GM18517 (cell line): Measurements from ENCODE around the gene DYNC1LI2.

Experiments used
- ATAC-seq: cut with Tn5 transposase; IDR thresholded peaks from one replicate; pipeline ENCODE4 v1.9.1; 2021; ENCODE audit warnings: mild to moderate bottlenecking, moderate library complexity; ENCODE audit not compliant: unreplicated experiment

DYNC1LI2 gene

DNA sequence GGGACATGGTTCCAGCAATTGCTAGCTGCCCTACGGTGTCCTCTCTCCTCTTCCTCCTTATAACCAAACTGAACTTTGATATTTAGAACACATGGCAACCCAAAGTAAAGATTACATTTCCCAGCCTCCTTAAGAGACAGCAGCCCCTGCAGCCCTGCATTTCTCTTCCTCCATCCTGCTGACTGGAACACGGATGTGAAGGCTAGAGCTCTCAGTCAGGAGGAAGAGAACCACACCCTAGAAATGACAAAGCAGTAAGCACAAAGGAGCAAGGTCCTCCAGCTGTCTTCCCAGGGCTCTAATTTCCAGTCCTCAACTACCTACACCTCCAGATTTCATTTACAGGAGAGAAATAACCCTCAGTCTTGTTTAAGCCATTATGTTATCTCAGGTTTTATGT is 10.9 kb downstream of the DYNC1LI2 start:
- ATAC-seq: no peak

DNA sequence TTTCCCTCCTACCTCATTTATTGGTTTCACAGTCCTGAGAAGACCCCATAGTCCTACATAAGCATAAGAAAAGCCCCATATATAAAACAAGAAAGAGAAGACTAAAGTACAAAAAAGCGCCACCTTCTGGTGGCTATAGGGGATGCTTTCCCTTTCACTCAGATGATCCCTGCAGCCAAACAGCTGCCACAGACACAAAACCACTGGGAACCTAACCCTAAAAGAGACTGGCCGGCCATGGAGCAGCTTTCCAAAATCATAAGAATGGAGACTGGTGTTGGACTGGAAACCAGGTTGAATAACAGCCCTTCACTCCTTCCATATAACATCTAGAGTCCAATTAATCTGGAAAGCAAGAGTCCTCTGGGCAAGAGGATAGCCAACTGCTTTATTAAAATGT is 11.4 kb downstream of the DYNC1LI2 start:
- ATAC-seq: no peak

GRCh38 chr16:66735891-66736290 is 15.5 kb downstream of the DYNC1LI2 start:
- ATAC-seq: no peak

DNA sequence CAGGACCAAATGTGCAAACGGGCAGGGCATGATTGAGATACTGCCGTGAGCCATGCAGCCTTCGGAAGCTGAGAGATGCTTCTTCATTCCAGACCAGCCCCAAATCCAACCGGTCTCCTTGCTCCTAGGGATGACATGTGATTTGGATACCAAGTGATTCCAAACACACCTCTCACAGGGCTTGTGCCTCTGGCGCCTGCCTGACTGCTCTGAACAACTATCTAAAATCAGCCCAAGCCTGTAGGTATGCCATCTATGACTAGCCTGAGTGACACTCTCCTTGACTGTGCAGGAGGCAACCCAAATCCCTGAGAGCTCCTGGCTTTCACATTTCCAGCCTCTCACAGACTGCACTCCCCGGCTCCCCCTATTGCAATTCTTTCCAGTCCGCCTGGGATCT is 20.3 kb downstream of the DYNC1LI2 start:
- no peak for ATAC-seq

DNA sequence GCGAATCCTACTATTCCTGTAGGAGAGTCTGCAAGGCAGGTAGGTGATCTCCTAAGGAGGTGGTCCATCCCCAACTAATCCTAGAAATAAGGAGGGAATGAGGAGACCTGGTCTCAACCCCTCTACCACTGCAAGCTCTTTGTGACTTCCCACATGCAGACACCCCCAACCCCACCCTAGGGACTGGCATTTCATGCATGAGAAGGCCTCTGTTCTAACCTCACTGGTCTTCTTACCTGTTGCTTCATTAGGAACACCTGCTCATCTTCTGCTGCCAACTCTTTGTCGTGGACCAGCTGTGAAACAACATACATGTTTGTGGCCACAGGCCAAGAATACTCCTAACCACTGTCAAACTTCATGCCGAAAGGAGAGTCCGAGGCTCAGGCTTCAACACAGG is 22.6 kb downstream of the DYNC1LI2 start:
- no peak for ATAC-seq

DNA sequence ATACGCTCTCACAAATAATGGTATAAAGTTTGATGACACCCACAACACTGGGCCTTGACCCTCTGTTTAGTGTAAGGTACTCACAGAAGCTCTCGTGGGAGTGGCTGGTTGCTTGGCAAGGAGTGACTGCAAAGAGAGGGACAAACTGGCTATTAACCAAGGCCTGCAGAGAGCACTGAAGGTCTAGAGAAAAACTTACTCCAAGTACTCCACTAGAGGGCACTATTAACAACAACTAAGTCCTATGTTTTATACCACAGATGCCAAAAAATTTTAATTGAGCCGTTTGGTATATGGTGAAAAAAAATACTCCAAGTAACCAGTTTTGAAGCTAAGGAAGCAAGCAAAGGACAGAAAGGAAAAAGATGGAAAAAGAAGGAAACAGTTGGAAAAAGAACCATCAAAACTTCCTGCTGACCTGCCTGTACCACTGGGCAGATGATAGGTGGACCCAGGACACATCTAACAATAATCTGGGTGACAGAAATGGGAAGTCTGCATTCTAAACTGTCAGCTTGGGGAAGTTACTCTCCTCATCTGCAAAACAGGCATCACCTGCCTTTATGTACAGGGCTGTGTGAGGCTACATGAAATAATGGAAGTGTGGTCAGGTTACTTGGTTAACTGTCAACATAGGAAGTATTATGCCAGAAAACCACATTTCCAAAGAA is 23.2 kb downstream of the DYNC1LI2 start:
- ATAC-seq: no peak

DNA sequence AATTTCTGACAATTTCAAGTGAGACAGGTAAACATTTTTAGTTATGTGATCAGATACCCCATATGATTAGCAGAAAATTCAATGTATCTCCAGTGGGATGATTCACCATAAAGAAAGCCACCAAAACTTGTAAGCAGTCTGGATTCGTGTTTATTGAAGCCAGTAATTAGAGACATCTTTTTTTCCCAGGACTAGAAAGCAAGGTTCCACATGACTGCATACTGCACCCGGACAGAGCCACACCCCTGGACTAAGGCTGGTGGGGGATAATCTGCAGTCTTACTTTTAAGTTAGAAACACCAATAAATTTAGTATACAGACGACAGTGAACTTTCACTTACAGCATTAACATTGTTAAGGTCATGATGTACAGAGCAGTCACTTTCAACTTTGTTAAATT is 30.6 kb downstream of the DYNC1LI2 start:
- ATAC-seq: no peak

DNA sequence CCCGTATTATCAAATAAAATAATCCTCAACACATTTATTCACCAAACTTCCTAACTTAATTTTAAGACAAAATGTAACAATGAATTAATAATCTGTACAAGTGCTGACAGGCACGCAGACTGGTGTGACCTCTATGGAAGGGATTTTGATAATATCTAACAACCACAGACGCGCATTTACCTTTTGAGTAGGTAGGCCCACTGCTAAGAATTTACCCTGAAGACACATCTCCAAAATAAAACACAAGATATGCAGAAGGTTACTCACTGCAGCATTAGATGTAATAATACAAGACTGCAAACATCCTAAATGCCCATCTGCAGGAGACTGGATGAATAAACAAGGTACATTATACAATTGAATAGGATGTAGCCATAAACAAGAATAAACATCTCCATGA is 32.2 kb downstream of the DYNC1LI2 start:
- ATAC-seq: no peak

- no peak for ATAC-seq
Measured at GRCh38 chr16:66717776-66718175, 33.6 kb downstream of the DYNC1LI2 start.

DNA sequence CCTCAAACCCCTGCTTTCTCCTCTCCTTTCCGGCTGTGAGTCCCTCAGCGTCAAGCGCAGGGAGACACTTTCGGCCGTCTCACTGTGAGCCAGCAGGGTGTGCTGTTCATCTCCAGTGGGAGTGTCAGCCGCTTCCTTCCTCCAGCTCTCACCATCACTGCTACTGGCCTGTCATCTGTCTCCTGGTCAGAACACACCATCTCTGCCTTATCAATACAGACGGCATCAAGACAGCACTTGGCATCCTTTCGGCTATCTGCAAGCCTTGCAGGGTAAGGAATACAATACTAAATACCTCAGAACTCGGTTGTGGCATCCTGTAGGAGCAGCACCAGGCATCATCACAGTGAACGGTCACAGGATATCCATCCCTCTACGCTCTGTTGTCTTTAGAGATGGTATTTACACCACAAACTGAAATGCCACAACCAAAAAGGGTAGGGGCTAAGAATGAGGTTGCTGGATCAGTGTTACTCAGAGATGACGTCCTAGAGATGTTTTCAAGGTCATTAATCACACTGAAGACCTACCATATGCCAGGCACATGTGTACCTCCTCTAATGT is 34.2 kb downstream of the DYNC1LI2 start:
- ATAC-seq: no peak

GRCh38 chr16:66714654-66715307 is 36.6 kb downstream of the DYNC1LI2 start:
- no peak for ATAC-seq

GRCh38 chr16:66714062-66714461 is 37.3 kb downstream of the DYNC1LI2 start:
- ATAC-seq: no peak

DNA sequence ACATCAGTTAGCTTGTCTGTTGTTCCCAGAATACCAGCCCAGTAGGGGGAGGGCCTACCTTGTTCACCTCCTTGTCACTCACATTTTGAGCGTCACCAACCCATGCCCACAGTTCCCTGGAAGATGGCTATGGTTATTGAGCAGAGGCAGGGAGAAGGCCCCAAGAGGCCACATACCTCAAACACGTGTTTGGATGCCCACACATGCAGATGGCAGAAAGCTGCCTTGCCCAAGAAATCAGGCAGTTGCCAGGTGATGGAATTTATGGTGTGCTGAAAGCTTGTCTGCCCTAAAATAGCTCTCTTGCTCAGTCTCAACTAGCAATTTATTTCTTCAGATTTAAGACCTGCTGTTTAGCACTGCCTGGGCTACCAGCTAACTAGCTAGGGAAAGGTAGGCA is 38.3 kb downstream of the DYNC1LI2 start:
- no peak for ATAC-seq

GRCh38 chr16:66712512-66712911 is 38.9 kb downstream of the DYNC1LI2 start:
- ATAC-seq: no peak

- no peak for ATAC-seq
Measured at GRCh38 chr16:66711581-66711980, 39.8 kb downstream of the DYNC1LI2 start.

DNA sequence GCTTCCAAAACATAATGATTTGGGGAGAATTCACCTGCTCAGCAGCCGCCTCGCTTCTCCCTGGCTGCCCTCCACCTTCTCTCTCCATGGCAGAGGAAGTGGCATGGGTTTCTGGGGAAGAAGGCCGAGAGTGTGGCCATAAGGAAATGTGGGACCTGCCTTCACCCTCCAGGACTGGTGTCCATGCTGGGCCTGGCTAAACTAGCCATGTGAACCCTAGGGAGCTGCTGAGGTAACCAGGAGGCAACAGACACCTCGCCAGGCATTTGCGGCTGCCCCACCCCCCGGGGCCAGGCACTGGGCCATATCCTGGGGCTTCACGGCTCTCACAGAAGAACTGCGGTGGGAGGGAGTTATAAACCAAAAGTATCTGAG is 44.9 kb downstream of the DYNC1LI2 start:
- no peak for ATAC-seq

DNA sequence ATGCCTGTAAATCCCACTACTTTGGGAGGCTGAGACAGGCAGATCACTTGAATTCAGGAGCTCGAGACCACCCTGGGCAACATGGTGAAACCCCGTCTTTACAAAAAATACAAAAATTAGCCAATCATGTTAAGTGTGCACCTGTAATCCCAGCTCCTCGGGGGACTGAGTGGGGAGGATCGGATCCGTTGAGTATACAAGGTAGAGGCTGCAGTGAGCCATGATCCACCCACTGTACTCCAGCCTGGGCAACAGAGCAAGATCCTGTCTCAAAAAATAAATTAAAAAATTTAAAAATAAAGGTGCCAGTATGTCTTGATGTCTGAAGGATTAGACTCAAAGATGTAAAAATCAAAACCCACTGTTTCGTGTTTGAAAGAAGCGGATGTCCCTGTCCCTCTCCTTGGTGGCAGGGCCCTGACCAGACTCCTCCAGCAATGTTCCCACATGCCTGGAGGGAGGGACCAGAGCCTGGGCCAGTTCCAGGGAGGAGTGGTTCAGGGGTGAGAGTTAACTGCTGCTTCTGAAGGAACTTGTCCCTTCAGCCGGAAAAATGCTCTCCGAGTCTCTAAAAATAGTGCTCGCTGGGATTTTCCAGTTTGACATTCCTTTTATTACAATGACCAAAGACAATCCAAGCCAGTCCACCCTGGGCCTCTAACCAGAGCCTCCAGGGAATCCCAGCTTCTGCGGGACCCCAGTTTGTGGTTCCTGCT is 45.5 kb downstream of the DYNC1LI2 start:
- ATAC-seq: no peak

DNA sequence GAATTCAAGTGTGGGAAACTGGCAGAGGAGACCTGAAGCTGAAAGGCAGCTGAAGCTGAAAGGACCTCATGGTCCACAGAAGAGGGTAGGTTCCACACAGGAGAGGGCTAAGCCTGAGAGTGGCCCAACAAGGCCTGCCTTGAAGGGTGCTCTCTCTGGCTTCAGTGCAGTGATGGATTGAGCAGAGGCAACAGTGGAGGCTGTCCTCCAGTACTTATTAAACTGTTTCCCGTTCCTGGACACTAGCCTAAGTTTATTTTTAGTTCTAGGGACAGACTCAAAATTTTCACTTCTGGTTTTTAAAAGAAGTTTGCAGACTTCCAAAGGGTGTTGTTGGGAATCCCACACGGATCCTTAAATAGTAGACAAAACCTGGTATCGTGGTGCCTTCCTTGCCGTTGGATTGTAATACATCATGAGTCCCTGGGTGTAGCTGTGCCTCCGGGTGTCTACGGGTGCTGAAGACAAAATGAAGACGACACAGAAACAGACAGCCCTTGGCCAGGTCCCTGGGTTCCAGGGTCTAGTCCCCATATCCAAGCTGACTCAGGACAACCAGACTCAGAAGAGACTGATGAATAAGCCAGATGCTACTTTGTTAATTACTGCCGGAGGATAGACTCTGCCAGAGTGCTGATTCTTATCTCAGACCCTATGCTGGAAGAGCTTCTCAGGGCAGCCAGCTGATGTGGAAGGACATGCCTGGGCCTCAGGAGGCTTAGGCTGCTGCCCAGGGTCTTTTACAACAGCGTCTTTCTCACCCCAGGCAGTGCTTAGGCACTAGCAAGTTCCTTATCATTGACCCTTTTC is 47.8 kb downstream of the DYNC1LI2 start:
- ATAC-seq: no peak

GRCh38 chr16:66701516-66701915 is 49.9 kb downstream of the DYNC1LI2 start:
- no peak for ATAC-seq

GRCh38 chr16:66701026-66701425 is 50.4 kb downstream of the DYNC1LI2 start:
- ATAC-seq: no peak

GRCh38 chr16:66699898-66700297 is 51.5 kb downstream of the DYNC1LI2 start:
- ATAC-seq: no peak
